HG03139 (cell line): ENCODE data around the gene MEOX1.
"Not testable (repeated sequence)": the region's sequence is repeated elsewhere in the genome, so short reads cannot be mapped to it uniquely, and the experiment has no call there.

Source experiments
- ATAC-seq: cut with Tn5 transposase; IDR thresholded peaks from one replicate; pipeline ENCODE4 v1.9.1; 2021; ENCODE audit not compliant: unreplicated experiment

The MEOX1 gene

DNA sequence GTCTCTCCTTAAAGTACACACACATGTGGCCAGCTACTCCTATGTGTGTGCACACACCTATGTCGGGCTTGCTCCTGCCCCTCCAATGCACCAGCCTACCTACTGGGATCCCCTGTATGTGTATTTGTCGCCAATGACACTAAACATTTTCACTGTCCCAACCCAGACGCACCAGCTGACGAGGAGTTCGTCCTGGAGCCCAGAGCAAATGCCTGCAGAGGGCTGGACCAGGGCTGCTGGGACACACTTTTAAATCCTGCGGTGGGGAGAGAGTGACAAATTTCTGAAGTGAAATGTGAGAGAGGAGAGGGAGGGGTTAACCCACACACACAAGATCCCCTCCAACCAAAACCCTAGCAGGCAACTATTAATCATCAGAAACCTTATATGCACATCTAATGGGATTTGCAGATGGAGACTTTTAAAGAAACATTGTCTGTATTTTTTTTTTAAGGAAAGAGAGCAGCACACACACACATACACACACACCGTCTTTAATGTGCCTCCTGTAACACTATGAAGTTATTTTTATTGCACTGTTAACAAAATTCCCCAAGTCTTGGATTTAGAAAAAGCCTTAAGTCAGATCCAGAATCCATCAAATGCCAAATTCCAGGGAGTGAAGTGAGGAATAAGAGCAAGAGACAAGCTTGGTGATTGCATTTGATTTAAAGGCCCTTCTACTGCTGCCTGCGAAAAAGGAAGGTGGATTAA, at the start of gene MEOX1:
MEOX1 (minus strand) TSS at position 224 of the 714 bp plus-strand sequence. CDS start 388 bp downstream, outside the sequence.
- ATAC-seq = no peak

DNA sequence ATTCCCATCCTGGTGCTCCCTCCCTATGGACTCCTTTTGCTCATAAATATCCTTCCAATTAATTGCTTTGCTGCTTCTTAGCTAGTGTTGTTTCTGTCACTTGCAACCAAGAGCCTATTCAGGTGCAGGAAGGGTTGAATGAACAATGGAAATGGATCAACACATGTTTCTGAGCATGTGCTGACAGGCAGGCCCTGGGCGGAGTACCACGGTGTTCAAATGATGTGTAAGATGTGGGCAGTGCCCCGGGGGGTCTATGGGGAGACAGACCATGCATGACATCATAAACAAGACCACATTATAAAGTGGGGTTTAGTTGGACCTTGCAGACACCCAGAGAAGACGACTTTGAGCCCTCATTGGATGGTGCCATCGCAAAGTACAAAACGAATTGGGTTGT, 48.4 kb upstream of the MEOX1 start:
- no peak for ATAC-seq

DNA sequence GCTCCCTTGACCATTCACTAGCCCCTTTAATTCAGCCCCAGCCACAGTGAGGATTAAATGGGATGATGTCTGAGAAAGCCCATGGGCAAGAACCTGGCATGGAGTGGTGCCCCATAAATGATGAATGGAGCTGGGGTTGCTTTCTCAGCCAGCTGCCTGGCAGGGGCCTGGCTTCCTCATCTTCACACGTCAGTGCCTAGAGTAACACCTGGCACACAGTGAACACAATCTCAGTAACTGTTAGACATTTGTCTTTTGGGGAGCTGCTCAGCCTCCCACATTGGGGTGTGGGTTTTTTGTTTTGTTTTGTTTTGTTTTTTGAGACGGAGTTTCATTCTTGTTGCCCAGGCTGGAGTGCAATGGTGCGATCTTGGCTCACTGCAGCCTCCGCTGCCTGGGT, 47.5 kb upstream of the MEOX1 start:
- ATAC-seq = no peak

DNA sequence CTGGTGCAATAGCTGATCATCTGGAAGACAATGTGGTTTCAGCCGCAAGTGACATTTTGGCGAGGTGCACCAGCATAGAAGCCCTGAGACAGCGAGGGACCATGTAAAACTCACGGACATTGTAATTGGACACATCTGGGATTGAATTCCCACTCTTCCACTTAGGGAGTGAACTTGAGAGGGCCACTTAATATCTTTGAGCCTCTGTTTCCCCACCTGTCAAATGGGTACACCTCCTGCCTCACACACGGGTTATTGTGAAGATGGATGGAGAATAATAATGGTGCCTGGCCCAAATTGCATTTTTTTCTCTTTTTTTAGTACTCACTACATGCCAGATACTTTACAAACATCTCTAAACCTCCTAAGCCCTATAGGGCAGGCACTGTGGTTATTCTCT, 45.5 kb upstream of the MEOX1 start:
- no peak for ATAC-seq

DNA sequence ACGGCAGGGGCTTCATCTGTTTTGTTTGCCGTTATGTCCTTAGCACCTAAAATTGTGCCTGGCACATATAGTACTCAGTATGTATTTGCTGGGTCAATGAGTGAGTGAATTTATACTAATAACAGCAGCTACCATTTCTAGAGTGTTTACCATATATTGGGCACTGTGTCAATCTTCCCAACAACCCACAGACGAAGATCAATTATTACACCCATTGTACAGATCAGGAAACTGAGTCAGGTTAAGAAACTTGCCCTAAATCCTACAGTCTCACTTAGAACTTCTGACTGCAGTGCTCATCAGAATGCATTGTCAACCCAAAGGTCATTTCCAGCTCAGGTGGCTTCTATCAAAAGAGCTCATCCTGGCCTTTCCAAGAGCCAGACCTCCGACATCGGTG, 44.5 kb upstream of the MEOX1 start:
- no peak for ATAC-seq

DNA sequence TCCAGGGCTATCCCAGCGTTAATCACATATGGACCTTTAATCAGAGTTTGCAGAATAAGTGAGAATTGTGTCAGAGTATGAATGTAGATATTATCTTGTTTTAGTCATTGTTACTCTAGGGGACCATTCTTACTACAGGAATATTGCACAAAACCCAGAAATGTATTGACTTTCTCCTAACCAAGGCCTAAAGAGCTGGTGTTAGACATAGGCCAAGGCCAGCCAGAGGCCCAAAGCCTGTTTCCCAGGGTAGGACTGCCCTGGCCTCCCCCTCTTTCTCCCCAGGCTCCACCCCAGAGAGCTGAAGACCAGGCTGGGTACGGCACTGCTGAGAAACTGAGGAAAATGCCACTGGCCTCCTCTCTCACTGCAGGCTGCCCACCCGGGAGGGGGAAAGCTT, 41.9 kb upstream of the MEOX1 start:
- ATAC-seq = no peak

DNA sequence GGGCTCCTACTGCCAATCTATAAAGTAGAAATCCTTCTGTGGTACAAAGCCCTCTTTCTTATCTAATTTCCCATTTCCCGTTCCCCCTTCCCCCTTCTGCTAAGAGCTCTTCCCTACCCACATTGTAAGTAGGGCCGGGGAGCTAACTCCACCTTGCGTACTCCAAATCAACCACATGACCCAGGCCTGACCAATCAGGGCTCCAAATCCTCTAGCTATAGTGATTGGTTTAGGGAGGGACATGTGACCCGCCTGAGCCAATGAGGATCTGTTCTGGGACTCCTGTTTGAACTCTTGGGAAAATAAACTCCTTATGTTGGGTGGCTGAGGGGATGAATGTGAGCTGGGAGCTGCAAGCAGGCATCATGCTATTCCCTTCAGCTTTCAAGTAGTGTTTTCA, 40.9 kb upstream of the MEOX1 start:
- no peak for ATAC-seq

DNA sequence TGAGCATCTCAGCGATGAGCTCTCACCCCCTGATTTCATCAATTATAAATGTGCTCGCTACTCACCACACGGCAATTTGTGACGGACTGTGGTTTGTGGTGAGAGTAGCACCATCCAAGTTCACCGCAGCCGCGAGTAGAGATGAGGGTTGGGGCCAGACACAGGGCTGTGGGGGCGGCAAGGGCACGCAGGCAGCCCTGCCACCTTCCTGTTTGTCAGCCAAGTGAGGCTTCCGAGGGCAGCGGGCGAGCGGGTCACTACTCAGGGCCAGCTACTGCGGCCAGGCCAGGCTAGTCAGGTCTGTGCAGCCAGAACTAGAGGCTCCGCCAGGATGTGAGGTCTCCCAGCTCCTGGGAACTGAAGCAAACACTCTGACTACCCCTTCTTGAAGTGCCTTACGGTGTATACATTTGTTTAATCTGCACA, 39.6 kb upstream of the MEOX1 start:
- ATAC-seq = no peak

DNA sequence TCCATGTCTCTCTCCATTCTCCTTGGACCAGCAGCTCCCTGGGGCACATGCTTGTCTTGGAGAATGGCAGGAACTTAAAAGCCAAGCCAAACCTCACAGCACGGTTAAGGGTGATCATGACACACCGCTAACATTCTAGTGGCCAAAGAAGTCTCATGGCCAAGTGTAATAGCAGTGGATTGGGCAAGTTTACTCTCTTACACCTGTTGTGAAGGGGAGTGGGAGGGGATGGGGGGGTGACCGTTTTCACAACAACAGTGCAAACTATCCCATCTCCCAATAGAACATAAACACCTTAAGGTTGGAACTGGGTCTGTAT, 37.7 kb upstream of the MEOX1 start:
- ATAC-seq = no peak

DNA sequence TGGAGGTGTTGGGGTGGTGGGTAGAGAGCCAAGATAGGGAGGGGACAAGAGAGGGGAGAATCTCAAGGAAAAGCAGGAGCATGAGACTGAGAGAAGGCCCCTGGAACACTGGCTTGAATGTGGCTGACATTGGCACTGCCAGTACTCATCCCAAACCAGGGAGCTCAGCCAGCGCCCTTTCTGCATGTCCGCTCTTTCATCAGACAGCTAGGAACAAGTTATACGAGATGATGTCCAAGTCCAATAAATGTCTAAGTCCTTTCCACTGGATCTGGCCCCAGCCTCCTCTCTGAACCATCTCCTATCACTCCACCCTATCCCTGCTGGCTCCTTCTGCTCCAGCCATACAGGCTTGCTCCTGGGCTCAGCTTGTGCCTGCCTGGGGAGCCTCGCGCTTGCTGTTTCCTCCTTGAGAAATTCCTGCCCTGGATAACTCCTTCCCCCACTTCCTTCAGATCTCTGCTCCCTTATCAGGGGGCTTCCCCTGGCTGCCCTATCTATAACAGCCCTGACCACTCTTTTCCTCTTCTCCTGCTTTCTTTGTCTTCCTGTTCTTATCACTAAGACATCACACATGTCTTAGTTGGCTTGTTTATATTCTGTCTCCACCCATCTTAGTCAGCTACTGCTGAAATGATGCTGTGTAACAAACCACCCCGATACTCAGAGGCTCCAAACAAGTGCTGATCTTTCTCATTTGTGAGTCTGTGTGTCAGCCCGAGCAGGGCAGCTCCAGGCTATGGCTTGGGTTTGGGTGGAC, 37.1 kb upstream of the MEOX1 start:
- no peak for ATAC-seq

DNA sequence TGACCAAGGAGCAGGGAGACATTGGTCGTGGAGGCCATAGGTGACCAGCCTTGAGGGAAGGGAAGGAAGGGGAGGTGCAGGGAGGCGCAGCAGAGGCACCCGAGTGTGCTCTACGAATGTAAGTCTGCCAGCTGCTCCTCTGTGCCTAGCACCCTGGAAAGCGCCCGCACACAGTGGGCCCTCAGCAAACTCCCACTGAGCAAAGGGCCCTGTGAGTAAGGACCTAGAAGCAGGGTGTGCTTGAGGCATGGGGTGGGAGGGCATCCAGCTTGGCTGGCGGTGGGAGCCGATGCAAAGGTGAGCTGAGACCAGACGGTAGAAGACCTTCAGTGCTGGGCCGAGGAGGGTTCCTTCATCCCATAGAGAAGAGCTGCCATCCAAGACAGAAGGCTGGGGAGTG, 36.2 kb upstream of the MEOX1 start:
- no peak for ATAC-seq

DNA sequence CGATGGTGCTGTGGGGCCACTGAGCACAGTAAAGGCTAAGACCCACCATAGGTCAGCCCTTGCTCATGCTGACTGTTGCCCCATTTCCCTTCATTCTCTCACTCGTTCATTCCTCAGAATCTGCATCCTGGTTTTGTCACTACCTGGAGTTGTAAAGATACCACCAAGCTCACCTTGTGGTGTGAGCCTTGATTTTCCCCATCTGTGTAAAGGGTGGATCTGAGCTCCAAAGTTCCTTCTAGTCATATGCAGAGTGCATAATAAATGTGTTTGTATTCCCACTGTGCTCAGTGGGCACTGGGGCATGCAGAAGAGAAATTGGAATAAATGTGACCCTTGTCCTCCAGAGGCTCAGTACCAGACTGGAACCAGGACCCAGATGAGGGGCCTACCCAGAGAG, 35.2 kb upstream of the MEOX1 start:
- no peak for ATAC-seq

DNA sequence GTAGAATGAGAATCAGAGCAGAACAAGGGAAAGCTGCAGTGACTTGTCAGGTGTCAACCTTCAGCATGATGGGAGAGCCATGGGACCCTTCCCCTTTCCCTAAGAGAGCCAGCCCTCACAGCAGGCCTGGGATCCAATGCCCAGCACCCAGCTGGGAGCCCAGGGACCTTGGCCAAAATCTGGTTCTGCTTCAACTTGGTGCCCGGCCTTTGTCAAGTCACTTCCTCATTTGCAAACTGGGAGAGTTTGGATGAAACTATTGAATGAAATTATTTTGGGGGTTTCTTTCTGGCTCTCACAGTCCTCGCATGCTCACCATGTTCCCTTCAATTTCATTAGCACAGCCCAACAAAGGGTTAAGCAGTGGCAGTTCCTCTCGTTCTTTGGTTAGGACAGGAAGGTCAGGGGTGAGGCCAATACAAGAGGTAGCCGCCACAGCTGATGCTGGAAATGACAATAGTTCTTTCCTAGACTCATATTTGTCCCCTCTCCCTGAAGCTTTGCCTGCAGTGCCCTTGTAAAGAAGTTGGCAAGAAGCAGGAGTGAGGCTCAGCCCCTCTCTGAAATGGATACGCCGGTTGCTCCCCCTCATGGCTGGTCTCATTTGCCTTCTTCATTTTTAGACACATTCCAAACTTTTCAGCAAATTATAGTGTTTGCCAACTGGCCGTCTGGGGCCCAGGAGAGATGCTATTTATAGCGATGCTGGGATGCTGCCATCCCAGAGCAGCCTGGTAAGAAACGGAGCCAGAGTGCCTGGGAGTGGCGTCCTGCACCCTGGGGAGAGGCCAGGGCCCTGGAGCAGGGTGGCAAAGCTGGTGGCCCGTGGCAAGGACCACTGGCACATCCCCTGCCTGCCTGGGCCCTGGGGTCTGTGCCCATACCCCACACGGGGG, 34.5 kb upstream of the MEOX1 start:
- ATAC-seq = no peak

DNA sequence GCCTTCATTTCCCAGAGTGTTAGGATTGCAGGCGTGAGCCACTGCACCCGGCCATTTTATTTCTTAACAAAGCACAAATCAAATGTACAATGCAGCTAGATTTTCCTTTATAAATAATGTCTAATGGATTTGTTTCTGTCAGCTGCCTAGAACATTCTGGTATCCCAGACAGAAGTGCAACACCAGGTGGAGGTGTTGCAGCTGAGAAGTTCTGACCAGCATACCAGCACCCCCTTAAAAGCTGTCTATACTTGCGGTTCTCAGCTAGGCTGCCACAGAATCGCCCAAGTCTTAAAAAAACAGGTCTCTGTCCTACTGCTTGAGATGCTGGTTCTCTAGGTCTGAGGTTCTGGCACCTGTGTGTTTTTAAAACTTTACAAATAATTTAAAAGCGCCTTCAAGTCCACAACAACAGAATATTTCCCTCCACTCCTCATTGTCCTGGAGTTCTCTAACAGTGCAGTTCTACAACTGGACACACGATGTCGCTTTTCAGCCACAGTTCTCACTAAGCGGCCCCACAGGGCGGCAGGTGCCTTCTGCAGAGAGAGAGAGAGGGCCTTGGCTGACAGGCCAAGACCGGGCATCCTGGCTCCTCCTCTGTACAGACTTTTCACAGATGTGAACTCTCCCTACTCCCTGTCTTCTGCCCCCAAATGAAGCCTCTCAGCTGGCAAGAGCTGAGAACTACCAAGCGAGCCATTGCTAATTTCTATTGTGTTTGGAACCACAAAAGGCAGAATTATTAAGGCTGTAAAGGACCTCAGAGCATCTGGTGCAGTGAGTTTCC, 32.6 kb upstream of the MEOX1 start:
- no peak for ATAC-seq

DNA sequence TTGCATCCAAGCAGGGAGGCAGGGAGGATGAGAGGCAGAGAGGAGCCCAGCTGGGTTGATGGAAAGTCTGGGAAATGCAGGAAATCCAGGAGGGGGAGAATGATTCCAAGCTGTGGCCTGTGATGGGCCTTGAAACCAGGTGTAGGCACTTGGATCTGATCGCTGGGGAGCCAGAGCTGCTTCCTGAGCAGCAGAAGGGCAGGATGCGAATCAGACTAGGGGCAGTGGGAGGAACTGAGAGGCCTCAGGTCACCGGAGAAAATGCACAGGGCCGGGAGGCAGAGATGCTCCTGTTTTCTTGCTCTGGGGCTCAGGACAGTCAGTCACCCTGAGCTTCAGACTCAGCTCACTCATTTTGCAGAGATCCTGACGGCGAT, 29.6 kb upstream of the MEOX1 start:
- no peak for ATAC-seq

DNA sequence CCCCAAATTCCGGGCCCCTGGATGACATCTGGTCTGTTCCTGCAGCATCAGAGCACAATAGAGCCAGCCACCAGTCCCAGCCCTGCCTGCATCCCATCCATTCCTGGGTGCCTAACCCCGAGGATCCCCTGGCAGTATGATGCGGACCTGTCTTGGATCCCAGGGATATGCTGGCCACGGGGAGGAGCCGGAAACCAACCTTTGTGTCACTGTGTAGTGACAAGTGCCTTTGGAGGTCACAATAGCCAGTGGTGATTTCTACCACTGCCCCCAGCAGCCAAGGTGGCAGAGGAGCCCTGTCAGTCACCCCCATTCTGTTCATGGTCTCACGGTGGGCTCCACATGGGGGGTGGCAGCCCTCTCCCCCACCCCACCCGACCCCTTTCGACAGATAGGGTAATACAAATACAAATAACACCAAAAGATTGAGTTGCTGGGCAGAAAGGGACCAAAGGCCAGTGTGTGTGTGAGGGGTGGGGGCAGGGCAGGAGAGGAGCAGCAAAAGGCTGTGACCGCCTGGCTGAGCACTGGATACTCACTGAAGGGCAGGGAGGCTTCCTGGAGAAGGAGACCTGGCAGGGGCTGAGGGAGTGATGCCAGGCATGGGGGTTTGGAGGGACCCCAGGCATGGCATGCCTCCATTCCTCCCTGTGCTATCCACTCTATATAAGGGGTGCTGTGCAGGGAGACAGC, 29.0 kb upstream of the MEOX1 start:
- no peak for ATAC-seq

DNA sequence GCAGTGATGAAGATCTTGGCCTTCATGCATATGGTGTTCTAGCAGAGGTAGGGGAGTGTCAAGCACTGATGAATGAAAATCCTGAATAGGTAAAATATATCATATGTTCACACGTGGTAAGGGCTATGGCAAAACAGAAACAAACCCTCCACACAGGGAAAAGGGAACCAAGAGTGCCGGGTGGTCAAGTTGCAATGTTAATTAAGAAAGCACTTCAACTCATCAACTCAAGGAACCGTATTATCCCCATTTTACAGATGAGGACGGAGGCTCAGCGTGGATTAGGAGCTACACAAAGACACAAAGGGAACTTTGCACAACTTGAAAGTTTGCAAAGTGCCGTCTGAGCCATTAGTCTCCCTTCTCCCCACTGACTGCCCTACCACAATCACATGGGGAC, 28.1 kb upstream of the MEOX1 start:
- ATAC-seq = no peak

DNA sequence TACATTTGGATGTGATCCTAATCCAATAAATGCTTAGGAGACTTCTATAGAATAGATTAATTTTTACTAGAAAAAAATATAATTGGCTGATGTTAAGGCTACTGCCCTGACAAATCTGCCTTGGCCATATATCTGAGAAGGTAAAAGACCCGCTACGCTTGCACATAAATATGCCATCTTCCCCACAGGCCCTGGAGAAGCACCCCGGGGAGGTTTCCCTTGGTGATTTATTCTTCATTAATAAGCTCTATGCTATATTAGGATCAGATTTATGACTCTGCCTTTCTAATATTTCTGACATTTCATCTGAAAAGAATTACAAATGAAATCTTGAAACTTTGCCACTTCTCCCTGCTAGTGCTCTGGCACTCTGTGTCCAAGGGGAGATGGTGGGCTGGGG, 27.4 kb upstream of the MEOX1 start:
- no peak for ATAC-seq

DNA sequence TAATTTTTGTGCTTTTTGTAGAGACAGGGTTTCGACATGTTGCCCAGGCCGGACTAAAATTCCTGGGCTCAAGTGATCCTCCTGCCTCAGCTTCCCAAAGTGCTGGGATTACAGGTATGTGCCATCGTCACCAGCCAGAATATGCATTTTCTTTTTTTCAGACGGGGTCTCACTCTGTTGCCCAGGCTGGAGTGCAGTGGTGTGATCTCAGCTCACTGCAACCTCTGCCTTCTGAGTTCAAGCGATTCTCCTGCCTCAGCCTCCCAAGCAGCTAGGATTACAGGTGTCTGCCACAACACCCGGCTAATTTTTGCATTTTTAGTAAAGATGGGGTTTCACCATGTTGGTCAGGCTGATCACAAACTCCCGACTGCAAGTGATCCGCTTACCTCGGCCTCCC, 25.2 kb upstream of the MEOX1 start:
- ATAC-seq = not testable (repeated sequence)

DNA sequence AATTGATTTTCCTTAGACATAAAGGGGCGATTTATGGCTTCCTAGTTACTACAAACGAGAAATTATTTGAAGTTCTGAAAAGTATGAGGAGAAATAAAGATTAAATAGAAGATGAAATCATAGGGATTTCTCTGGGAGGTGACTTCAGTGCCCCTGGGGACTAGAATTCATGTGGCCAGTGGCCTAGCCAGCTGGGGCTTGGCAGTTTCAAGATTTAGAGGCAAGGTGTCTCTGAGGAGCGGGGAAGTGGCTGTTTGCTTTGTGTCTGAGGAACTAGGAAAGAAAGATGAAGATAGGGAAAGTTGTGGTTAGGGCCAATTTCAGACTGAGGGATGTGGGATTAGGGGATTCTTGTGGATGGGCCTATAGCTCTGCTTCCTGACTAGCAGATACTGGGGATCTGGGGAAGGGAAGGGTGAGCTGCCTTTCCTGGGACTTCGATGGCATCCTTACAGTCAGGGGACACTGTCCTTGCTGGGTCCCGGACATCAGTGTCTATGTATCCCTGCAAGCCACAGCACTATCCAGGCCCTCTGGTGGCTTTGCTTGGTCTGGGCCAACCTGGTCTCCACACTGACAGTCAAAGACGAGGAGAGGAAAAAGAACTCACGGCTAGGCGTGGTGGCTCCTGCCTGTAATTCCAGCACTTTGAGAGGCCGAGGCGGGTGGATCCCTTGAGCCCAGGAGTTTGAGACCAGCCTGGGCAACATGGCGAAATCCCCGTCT, 22.4 kb upstream of the MEOX1 start:
- ATAC-seq = no peak
